Measurements from ENCODE around the gene ATP6V0A1. TPM values are rescaled to one million over a fixed set of nuclear protein-coding genes. Genes with fewer than 3 reads are reported as not detected.

ATP6V0A1 gene
- total RNA-seq, 1 experiment from 2014 or later = 82.8 TPM

DNA sequence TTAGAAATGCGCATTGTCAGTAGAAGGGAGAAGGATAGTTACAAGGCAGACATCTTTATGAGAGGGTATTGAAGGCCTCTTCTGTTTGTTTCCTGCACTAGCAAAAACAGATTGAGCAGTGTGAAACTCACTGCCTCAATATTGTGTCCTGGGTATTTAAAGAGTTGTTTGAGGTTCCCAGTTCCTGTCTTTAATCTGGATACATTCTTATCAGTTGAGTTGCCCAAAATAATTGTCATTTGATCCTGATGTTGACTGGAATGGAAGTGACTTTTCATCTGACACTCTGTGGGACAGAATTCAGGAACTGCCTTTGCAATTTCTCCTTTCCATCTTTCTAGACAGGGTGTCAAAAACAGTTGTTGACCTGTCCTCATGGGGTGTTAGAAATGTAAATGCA, 1.7 kb downstream of the ATP6V0A1 start:
- peak overlapping the region; percentile 98 for H3K27ac Mint-ChIP-seq (ENCODE audit: unreplicated experiment)
- H3K4me3 Mint-ChIP-seq (ENCODE audit: unreplicated experiment) = peak overlapping the region; percentile 100
- intact Hi-C loops (cut with micrococcal nuclease; ENCODE audit: unreplicated experiment) = loop anchor here (10.0 kb wide), 1 partner anchor 54 kb away; no protein-coding TSS in a partner anchor

DNA sequence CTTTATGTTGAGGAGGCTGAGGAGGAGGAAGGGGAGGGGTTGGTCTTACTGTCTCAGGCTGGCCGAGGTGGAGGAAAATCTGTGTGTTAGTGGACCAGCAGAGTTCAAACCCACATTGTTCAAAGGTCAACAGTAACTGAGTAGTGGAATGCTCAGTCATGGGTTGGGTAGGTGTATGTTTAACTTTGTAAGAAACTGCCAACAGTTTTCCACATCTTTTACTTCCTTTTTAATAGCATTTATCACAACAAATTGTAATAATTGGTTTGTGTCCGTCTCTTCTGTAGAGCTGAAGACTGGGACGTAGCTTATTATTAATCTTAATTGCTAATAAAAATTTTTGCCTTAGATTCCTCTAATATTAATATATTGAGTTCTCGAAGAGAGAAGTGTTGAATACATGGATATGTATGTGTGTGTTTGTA, 5.3 kb downstream of the ATP6V0A1 start:
- ChIA-PET CTCF (interaction anchor here (0.9 kb wide), 1 partner anchor 25 kb away, joined by 3 read pairs; no protein-coding TSS in a partner anchor), POLR2A (interaction anchor here (0.5 kb wide), 1 partner anchor 591 kb away, joined by 4 read pairs; no protein-coding TSS in a partner anchor)
- DNase-seq = peak; percentile 59 to 72
- intact Hi-C loops (cut with micrococcal nuclease; ENCODE audit: unreplicated experiment) = loop anchor here (10.0 kb wide), 1 partner anchor 51 kb away; no protein-coding TSS in a partner anchor
- peaks cover 55% of the 10 kb centered on the region for H3K4me1 ChIP-seq
- Mint-ChIP-seq H3K4me3 (ENCODE audit: unreplicated experiment) (peak overlapping the region; percentile 43), H3K27me3 (ENCODE audit: insufficient read depth, unreplicated experiment) (no peaks in the 10 kb centered on the region), H3K27ac (ENCODE audit: unreplicated experiment) (peak overlapping the region; percentile 59), H3K36me3 (ENCODE audit: insufficient read depth, unreplicated experiment) (peaks cover 71% of the 10 kb centered on the region), H3K4me1 (ENCODE audit: low read depth, unreplicated experiment) (peaks cover 39% of the 10 kb centered on the region), H3K9me3 (ENCODE audit: unreplicated experiment) (no peaks in the 10 kb centered on the region)
- TF ChIP-seq, protein P1, sequence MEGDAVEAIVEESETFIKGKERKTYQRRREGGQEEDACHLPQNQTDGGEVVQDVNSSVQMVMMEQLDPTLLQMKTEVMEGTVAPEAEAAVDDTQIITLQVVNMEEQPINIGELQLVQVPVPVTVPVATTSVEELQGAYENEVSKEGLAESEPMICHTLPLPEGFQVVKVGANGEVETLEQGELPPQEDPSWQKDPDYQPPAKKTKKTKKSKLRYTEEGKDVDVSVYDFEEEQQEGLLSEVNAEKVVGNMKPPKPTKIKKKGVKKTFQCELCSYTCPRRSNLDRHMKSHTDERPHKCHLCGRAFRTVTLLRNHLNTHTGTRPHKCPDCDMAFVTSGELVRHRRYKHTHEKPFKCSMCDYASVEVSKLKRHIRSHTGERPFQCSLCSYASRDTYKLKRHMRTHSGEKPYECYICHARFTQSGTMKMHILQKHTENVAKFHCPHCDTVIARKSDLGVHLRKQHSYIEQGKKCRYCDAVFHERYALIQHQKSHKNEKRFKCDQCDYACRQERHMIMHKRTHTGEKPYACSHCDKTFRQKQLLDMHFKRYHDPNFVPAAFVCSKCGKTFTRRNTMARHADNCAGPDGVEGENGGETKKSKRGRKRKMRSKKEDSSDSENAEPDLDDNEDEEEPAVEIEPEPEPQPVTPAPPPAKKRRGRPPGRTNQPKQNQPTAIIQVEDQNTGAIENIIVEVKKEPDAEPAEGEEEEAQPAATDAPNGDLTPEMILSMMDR (IDR thresholded peaks at IDR 0.05; ENCODE audit: insufficient read depth in 1 of 2, low read depth in 1 of 2, low read length in 1 of 2, severe bottlenecking in 1 of 2, unreplicated experiment in 1 of 2) = no peak
- H3K36me3 ChIP-seq (ENCODE audit: control insufficient read depth, insufficient read depth, low read length) = 0 out of 2 replicates have a peak, but pooled peaks cover 1% of the 10 kb centered on the region
- H3K4me3 ChIP-seq (ENCODE audit: low read depth, low read length) = no peak overlapping the region
- no TSS peak for BruUV-seq (replicated peaks)
- H3K9me3 ChIP-seq = no peaks in the 10 kb centered on the region
- H3K27me3 ChIP-seq (replicated peaks; ENCODE audit: control insufficient read depth, insufficient read depth, low read length) = no peaks in the 10 kb centered on the region

More for the DNA sequence above, 1.7 kb downstream of the ATP6V0A1 start:
- peaks cover 35% of the 10 kb centered on the region for H3K4me1 Mint-ChIP-seq (ENCODE audit: low read depth, unreplicated experiment)
- TF ChIP-seq, protein P1 (IDR thresholded peaks at IDR 0.05; ENCODE audit: insufficient read depth in 1 of 2, low read depth in 1 of 2, low read length in 1 of 2, severe bottlenecking in 1 of 2, unreplicated experiment in 1 of 2) = no peak
- no peaks in the 10 kb centered on the region for H3K9me3 Mint-ChIP-seq (ENCODE audit: unreplicated experiment)
- Histone ChIP-seq H3K27me3 (replicated peaks; ENCODE audit: control insufficient read depth, insufficient read depth, low read length) (no peaks in the 10 kb centered on the region), H3K4me1 (peaks cover 42% of the 10 kb centered on the region), H3K36me3 (ENCODE audit: control insufficient read depth, insufficient read depth, low read length) (0 out of 2 replicates have a peak, but pooled peaks cover 1% of the 10 kb centered on the region), H3K9me3 (no peaks in the 10 kb centered on the region), H3K4me3 (ENCODE audit: low read depth, low read length) (peak overlapping the region; percentile 82)
- H3K36me3 Mint-ChIP-seq (ENCODE audit: insufficient read depth, unreplicated experiment) = peaks cover 50% of the 10 kb centered on the region
- BruUV-seq (replicated peaks) = no TSS peak
- CTCF ChIA-PET = interaction anchor here (1.5 kb wide), 1 partner anchor 32 kb away, joined by 5 read pairs; no protein-coding TSS in a partner anchor
- no peaks in the 10 kb centered on the region for H3K27me3 Mint-ChIP-seq (ENCODE audit: insufficient read depth, unreplicated experiment)
- DNase-seq = no peak
- POLR2A ChIA-PET = no interaction called here

DNA sequence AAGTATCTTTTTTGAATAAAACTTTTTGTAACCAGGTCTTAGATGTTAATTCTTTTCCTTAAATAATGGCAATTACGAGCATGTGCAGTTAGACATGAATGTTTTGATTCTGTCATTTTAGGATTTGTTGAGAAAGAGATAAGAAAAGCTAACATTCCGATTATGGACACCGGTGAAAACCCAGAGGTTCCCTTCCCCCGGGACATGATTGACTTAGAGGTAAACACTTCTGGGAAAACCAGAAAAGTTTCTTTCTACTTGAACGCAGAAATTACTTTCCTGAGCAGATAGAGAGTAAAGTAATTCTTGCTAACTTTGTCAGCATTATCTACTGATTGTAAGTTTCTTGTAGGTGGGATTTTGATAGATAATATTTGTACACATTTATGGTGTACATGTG, 9.2 kb downstream of the ATP6V0A1 start:
- no TSS peak for BruUV-seq (replicated peaks)
- CTCF ChIA-PET = interaction anchor here (0.6 to 1.0 kb wide), 2 partner anchors 26 to 39 kb away, joined by 3 read pairs; no protein-coding TSS in a partner anchor

More for the DNA sequence above, 9.2 kb downstream of the ATP6V0A1 start:
- DNase-seq = peak; percentile 61 to 75
- TF ChIP-seq, protein P1 (IDR thresholded peaks at IDR 0.05; ENCODE audit: insufficient read depth in 1 of 2, low read depth in 1 of 2, low read length in 1 of 2, severe bottlenecking in 1 of 2, unreplicated experiment in 1 of 2) = no peak
- Histone ChIP-seq H3K9me3 (no peaks in the 10 kb centered on the region), H3K4me3 (ENCODE audit: low read depth, low read length) (no peak overlapping the region), H3K4me1 (peaks cover 46% of the 10 kb centered on the region), H3K36me3 (ENCODE audit: control insufficient read depth, insufficient read depth, low read length) (0 out of 2 replicates have a peak, but pooled peaks cover 1% of the 10 kb centered on the region), H3K27me3 (replicated peaks; ENCODE audit: control insufficient read depth, insufficient read depth, low read length) (no peaks in the 10 kb centered on the region)
- Mint-ChIP-seq H3K4me1 (ENCODE audit: low read depth, unreplicated experiment) (peaks cover 29% of the 10 kb centered on the region), H3K27ac (ENCODE audit: unreplicated experiment) (peak overlapping the region; percentile 43), H3K36me3 (ENCODE audit: insufficient read depth, unreplicated experiment) (peaks cover 82% of the 10 kb centered on the region), H3K27me3 (ENCODE audit: insufficient read depth, unreplicated experiment) (no peaks in the 10 kb centered on the region), H3K4me3 (ENCODE audit: unreplicated experiment) (peak overlapping the region; percentile 36), H3K9me3 (ENCODE audit: unreplicated experiment) (no peaks in the 10 kb centered on the region)
- POLR2A ChIA-PET = interaction anchor here (1.3 to 2.1 kb wide), 2 partner anchors 45 to 79 kb away, joined by 3 to 11 read pairs; partner anchors contain the start of gene CAVIN1
- intact Hi-C loops (cut with micrococcal nuclease; ENCODE audit: unreplicated experiment) = loop anchor here (1.0 to 10.0 kb wide), 3 partner anchors 10 to 47 kb away; partner anchors contain the start of gene ATP6V0A1
